Measurements from ENCODE around the gene C1GALT1. TPM values are rescaled to one million over a fixed set of nuclear protein-coding genes. Genes with fewer than 3 reads are reported as not detected.

Gene C1GALT1
- total and polyA plus RNA-seq, 4 donors, result 27.6 to 36.1 (median 34.1) TPM

DNA sequence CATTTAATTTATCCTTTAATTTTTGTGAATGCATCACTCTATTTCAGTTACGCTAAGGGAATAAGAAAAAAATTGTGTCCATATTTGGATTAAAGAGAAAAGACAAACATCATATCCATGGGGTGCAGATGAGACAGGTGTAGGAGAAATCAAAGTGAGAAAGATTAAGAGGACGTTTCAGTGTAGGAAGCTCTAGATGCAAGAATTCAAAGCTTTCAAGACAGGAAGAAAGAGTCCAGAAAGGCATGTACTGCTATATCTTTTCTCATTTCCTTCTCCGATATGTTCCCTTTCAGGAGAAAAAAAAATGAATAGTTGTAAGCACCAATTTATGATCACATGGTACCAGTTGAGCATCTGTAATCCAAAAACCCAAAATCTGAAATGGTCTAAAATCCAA is 17.0 kb upstream of the C1GALT1 start:
- DNase-seq (ENCODE audit: low read depth in 4 of 6, low spot score in 6 of 6), result no peak
- no peaks in the 10 kb centered on the region for H3K36me3 ChIP-seq (ENCODE audit: control insufficient read depth, insufficient read depth, low read length)
- WGBS (ENCODE audit: insufficient coverage), result no CpG with 5 or more reads among the region's 3 CpGs
- H3K4me1 ChIP-seq (ENCODE audit: control insufficient read depth, insufficient read depth, low read length), result no peaks in the 10 kb centered on the region
- H3K4me3 ChIP-seq (ENCODE audit: low read depth, low read length), result no peak overlapping the region
- no peak overlapping the region for H3K27ac ChIP-seq (ENCODE audit: low read depth, low read length)
- no peaks in the 10 kb centered on the region for H3K9me3 ChIP-seq (ENCODE audit: control insufficient read depth, insufficient read depth, low read length)
- no peaks in the 10 kb centered on the region for H3K27me3 ChIP-seq (ENCODE audit: control insufficient read depth, insufficient read depth, low read length)

DNA sequence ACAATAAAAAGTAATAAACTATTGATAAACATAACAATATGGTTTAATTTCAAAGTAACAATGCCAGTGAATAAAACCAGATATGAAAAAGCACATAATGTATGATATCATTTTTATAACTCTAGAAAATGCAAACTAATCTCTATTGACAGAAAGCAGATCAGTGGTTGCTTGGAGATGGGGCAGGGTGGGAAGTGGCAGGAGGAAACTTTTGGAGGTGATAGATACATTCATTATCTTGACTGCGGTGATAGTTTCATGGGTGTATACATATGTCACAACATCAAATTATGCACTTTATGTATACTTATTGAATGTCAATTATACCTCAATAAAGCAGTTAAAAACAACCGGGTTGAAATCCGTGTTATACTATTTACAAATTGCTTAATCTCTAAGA is 16.0 kb upstream of the C1GALT1 start:
- Histone ChIP-seq H3K4me1 (ENCODE audit: control insufficient read depth, insufficient read depth, low read length) (no peaks in the 10 kb centered on the region), H3K36me3 (ENCODE audit: control insufficient read depth, insufficient read depth, low read length) (no peaks in the 10 kb centered on the region), H3K9me3 (ENCODE audit: control insufficient read depth, insufficient read depth, low read length) (no peaks in the 10 kb centered on the region), H3K27me3 (ENCODE audit: control insufficient read depth, insufficient read depth, low read length) (no peaks in the 10 kb centered on the region), H3K27ac (ENCODE audit: low read depth, low read length) (no peak overlapping the region), H3K4me3 (ENCODE audit: low read depth, low read length) (no peak overlapping the region)
- no CpG with 5 or more reads among the region's 3 CpGs for WGBS (ENCODE audit: insufficient coverage)
- no peak for DNase-seq (ENCODE audit: low read depth in 4 of 6, low spot score in 6 of 6)

DNA sequence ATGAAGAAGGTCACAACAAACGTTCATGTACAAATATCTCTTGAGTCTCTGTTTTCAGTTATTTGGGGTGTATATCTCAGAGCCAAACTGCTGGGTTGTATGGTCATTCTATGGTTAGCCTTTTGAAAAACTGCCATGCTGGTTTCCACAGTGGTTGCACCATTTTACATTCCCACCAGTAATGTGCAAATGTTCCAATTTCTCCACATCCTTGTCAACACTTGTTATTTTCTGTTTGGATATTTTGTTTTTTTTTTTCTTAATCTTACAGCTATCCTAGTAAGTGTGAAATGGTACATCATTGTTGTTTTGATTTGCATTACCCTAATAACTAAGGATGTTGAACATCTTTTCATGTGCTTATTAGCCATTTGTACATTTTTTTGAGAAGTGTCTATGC is 13.0 kb upstream of the C1GALT1 start:
- no peaks in the 10 kb centered on the region for H3K27me3 ChIP-seq (ENCODE audit: control insufficient read depth, insufficient read depth, low read length)
- WGBS (ENCODE audit: insufficient coverage), result 100% methylated on average over 1 of the region's 1 CpG
- no peak overlapping the region for H3K4me3 ChIP-seq (ENCODE audit: low read depth, low read length)
- no peaks in the 10 kb centered on the region for H3K36me3 ChIP-seq (ENCODE audit: control insufficient read depth, insufficient read depth, low read length)
- peaks cover 1% of the 10 kb centered on the region for H3K9me3 ChIP-seq (ENCODE audit: control insufficient read depth, insufficient read depth, low read length)
- DNase-seq (ENCODE audit: low read depth in 4 of 6, low spot score in 6 of 6), result no peak
- no peaks in the 10 kb centered on the region for H3K4me1 ChIP-seq (ENCODE audit: control insufficient read depth, insufficient read depth, low read length)
- no peak overlapping the region for H3K27ac ChIP-seq (ENCODE audit: low read depth, low read length)

DNA sequence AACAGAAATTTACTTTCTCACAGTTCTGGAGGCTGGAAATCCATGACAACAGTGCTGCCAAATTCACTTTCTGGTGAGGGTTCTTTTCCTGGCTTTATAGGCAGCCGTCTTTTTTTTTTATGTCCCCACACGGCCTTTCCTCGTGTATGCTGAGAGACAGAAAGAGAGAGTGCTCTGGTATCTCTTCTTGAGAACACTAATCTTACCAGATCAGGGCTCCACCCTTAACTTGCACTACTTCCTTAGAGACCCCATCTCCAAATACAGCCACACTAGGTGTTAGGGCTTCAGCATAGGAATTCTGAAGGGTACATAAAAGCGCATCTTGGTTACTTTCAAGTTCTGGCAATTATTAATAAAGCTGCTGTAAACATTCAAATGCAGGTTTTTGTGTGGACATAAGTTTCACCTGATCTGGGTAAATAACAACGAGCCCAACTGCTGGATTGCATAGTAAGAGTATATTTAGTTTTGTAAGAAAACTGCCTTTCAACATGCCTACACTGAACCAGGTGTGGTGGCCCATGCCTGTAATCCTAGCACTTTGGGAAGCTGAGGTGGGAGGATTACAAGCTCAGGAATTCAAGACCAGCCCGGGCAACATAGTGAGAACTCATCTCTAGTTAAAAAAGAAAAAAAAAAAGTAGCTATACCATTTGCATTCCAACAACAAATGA is 8.2 kb upstream of the C1GALT1 start:
- Histone ChIP-seq H3K4me3 (ENCODE audit: low read depth, low read length) (no peak overlapping the region), H3K27ac (ENCODE audit: low read depth, low read length) (no peak overlapping the region), H3K4me1 (ENCODE audit: control insufficient read depth, insufficient read depth, low read length) (no peaks in the 10 kb centered on the region), H3K36me3 (ENCODE audit: control insufficient read depth, insufficient read depth, low read length) (no peaks in the 10 kb centered on the region), H3K27me3 (ENCODE audit: control insufficient read depth, insufficient read depth, low read length) (no peaks in the 10 kb centered on the region), H3K9me3 (ENCODE audit: control insufficient read depth, insufficient read depth, low read length) (peaks cover 1% of the 10 kb centered on the region)
- DNase-seq (ENCODE audit: low read depth in 4 of 6, low spot score in 6 of 6), result no peak
- 100% methylated on average over 1 of the region's 6 CpGs for WGBS (ENCODE audit: insufficient coverage)

DNA sequence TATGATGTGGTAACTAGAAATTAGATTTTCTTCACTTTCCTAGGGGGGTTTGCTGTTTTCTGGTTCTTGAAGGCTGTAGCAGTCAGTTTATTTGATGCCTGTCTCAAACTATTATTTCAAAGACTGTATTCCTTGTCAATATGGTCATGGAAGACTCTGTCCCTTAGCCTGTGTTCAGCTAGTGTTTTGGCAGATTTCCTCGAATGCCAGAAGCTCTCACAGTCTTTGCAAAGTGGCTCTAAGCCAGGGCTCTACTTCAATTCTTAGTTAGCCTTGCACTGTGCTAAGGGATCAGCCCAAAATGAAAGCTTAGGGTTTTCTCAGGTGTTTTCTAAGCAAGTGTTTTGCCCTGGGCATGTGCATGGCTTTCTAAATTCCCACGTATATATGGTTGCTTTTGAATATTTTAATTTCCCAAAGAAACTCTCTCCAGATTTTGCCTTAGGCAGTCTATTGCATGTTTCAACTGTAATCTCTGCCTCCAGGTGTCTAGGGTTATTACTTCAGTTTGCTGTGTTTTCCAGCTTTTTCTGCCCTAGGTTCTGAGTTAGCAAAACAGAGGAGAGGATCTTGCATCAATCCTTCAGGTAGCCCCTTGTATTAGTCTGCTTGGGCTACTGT is 7.2 kb upstream of the C1GALT1 start:
- Histone ChIP-seq H3K9me3 (ENCODE audit: control insufficient read depth, insufficient read depth, low read length) (peaks cover 1% of the 10 kb centered on the region), H3K4me3 (ENCODE audit: low read depth, low read length) (no peak overlapping the region), H3K27me3 (ENCODE audit: control insufficient read depth, insufficient read depth, low read length) (no peaks in the 10 kb centered on the region), H3K4me1 (ENCODE audit: control insufficient read depth, insufficient read depth, low read length) (no peaks in the 10 kb centered on the region), H3K27ac (ENCODE audit: low read depth, low read length) (no peak overlapping the region), H3K36me3 (ENCODE audit: control insufficient read depth, insufficient read depth, low read length) (no peaks in the 10 kb centered on the region)
- 45% methylated on average over 1 of the region's 2 CpGs for WGBS (ENCODE audit: insufficient coverage)
- peak in 2 of 6 donors; percentile 14 to 43 for DNase-seq (ENCODE audit: low read depth in 4 of 6, low spot score in 6 of 6)

DNA sequence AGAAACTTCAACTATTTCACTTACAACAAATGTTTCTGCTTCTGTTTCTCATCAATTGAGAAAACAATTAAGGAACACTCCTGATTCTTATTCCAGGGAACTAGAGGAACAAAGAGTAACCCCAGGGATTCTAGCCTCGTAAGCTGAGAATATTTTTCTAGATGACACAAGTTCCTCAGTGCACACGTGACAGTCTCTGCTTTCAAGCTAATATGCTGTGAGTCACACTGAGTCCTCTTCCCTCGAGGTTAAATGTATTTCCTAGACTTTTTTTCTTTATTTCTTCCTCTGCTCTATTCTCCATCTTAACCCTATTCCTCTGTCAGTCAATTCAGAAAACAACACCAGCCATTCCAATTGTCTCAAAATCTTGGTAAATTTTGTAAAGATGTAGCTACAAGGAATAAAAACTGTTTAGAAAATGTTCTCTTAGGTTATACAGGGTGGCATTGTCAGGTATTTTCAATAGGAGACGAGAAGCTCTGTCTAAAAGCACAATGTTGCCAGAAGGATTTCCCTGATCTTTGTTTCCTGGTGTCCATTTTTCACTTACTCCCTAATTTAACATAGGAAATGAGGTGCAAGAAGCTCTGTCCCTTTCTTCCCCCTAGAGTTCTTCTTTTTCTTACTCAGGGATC is 5.8 kb upstream of the C1GALT1 start:
- H3K4me3 ChIP-seq (ENCODE audit: low read depth, low read length), result no peak overlapping the region
- peaks cover 1% of the 10 kb centered on the region for H3K9me3 ChIP-seq (ENCODE audit: control insufficient read depth, insufficient read depth, low read length)
- 4% methylated on average over 3 of the region's 4 CpGs for WGBS (ENCODE audit: insufficient coverage)
- no peaks in the 10 kb centered on the region for H3K27me3 ChIP-seq (ENCODE audit: control insufficient read depth, insufficient read depth, low read length)
- H3K27ac ChIP-seq (ENCODE audit: low read depth, low read length), result no peak overlapping the region
- H3K36me3 ChIP-seq (ENCODE audit: control insufficient read depth, insufficient read depth, low read length), result no peaks in the 10 kb centered on the region
- peaks cover 2% of the 10 kb centered on the region for H3K4me1 ChIP-seq (ENCODE audit: control insufficient read depth, insufficient read depth, low read length)
- peak in 1 of 6 donors; percentile 43 for DNase-seq (ENCODE audit: low read depth in 4 of 6, low spot score in 6 of 6)

DNA sequence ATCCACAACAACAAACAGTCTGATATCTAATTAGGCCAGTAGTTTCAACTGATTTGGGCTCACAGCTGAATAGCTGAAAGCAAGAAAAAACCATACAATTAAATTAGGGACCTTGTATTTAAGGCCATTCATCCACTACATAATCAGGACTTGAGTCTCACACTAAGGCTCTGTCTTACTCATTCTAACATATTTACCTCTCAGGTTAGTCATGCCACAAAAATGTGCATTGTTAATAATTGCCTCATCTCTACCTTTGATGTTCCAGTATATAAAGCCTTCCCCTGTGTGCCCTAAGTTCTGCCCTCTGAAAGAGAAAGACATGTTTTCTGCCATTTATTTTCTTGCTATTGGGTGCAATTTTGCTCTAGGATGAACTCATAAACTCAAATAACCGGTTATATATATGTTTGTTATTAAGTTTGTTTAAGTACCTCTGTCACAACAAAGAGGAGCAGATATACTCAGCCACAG is 5.3 kb upstream of the C1GALT1 start:
- DNase-seq (ENCODE audit: low read depth in 4 of 6, low spot score in 6 of 6), result no peak
- H3K27me3 ChIP-seq (ENCODE audit: control insufficient read depth, insufficient read depth, low read length), result no peaks in the 10 kb centered on the region
- no peaks in the 10 kb centered on the region for H3K36me3 ChIP-seq (ENCODE audit: control insufficient read depth, insufficient read depth, low read length)
- no peak overlapping the region for H3K27ac ChIP-seq (ENCODE audit: low read depth, low read length)
- no CpG with 5 or more reads among the region's 1 CpG for WGBS (ENCODE audit: insufficient coverage)
- peaks cover 1% of the 10 kb centered on the region for H3K9me3 ChIP-seq (ENCODE audit: control insufficient read depth, insufficient read depth, low read length)
- peaks cover 4% of the 10 kb centered on the region for H3K4me1 ChIP-seq (ENCODE audit: control insufficient read depth, insufficient read depth, low read length)
- H3K4me3 ChIP-seq (ENCODE audit: low read depth, low read length), result no peak overlapping the region

DNA sequence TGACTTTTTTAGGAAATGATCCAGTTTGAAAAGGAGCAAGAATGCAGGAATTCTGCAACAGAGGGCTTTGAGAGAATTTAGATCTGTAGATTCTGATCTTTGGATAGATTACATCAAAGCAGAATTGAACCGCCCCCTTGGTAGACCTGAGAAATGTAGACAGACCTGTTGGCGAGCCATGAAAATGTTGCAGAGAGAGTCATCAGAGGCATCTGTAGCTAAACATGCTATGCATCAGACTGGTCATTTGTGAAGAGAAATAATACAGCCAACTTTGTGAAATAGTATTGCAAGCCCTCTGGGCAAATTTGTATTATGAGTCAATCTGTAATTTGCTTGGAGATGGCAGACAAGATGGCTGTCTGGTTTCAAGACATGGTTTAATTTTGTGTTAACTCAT is 4.3 kb upstream of the C1GALT1 start:
- no peaks in the 10 kb centered on the region for H3K27me3 ChIP-seq (ENCODE audit: control insufficient read depth, insufficient read depth, low read length)
- H3K36me3 ChIP-seq (ENCODE audit: control insufficient read depth, insufficient read depth, low read length), result no peaks in the 10 kb centered on the region
- H3K27ac ChIP-seq (ENCODE audit: low read depth, low read length), result no peak overlapping the region
- H3K4me3 ChIP-seq (ENCODE audit: low read depth, low read length), result no peak overlapping the region
- peaks cover 4% of the 10 kb centered on the region for H3K4me1 ChIP-seq (ENCODE audit: control insufficient read depth, insufficient read depth, low read length)
- WGBS (ENCODE audit: insufficient coverage), result 100% methylated on average over 2 of the region's 2 CpGs
- no peaks in the 10 kb centered on the region for H3K9me3 ChIP-seq (ENCODE audit: control insufficient read depth, insufficient read depth, low read length)
- DNase-seq (ENCODE audit: low read depth in 4 of 6, low spot score in 6 of 6), result no peak

DNA sequence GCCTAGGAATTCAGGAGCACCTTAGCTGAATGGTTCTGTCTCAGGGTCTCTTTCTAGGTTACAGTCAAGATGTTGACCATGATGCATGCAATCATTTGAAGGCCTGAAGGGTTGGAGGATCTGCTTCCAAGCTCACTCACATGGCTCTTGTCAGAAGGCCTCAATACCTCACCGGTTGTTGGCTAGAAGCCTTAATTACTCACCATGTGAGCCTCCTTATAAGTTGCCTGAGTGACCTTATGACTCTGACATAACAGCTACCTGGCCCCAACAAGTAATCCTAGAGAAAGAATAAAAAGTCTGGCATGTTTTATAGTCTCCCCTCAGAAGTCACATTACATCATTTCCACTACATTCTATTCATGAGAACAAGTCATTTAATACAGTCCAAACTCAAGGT is 3.4 kb upstream of the C1GALT1 start:
- no peak overlapping the region for H3K4me3 ChIP-seq (ENCODE audit: low read depth, low read length)
- WGBS (ENCODE audit: insufficient coverage), result 100% methylated on average over 1 of the region's 1 CpG
- H3K27me3 ChIP-seq (ENCODE audit: control insufficient read depth, insufficient read depth, low read length), result no peaks in the 10 kb centered on the region
- H3K4me1 ChIP-seq (ENCODE audit: control insufficient read depth, insufficient read depth, low read length), result peaks cover 4% of the 10 kb centered on the region
- no peaks in the 10 kb centered on the region for H3K9me3 ChIP-seq (ENCODE audit: control insufficient read depth, insufficient read depth, low read length)
- H3K36me3 ChIP-seq (ENCODE audit: control insufficient read depth, insufficient read depth, low read length), result no peaks in the 10 kb centered on the region
- H3K27ac ChIP-seq (ENCODE audit: low read depth, low read length), result no peak overlapping the region
- DNase-seq (ENCODE audit: low read depth in 4 of 6, low spot score in 6 of 6), result no peak

Measured in spinal cord (tissue), 10 donors.